HG02763 (cell line): Measurements from ENCODE around the gene DIPK1C.

Source experiments
- ATAC-seq: cut with Tn5 transposase; IDR thresholded peaks from one replicate; pipeline ENCODE4 v1.9.1; 2021; ENCODE audit warnings: mild to moderate bottlenecking, moderate library complexity; ENCODE audit not compliant: unreplicated experiment

DIPK1C gene

GRCh38 chr18:74486119-74486849 is 29.2 kb upstream of the DIPK1C start:
- no peak for ATAC-seq

DNA sequence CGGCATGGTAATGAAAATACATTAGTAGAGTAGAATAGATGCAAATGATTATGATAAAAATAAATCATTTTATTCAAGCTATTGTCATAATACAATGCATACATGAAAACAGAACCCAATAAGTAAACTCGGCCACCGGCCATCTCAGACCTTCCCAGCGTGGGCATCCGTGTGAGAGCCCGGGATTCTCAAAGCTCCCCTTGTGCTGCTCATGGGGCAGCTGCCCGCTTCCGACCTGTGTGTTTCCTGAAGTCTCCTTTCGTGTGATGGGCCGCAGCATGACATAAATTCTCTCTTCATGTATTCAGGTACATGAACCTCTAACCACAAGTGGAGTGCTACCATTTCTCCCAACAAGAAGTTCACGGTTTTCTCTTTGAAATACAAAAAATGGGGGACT is 25.6 kb upstream of the DIPK1C start:
- ATAC-seq = no peak

GRCh38 chr18:74480149-74480651 is 23.1 kb upstream of the DIPK1C start:
- ATAC-seq = no peak

GRCh38 chr18:74479486-74480148 is 22.5 kb upstream of the DIPK1C start:
- ATAC-seq = no peak

GRCh38 chr18:74478880-74479279 is 21.8 kb upstream of the DIPK1C start:
- no peak for ATAC-seq

DNA sequence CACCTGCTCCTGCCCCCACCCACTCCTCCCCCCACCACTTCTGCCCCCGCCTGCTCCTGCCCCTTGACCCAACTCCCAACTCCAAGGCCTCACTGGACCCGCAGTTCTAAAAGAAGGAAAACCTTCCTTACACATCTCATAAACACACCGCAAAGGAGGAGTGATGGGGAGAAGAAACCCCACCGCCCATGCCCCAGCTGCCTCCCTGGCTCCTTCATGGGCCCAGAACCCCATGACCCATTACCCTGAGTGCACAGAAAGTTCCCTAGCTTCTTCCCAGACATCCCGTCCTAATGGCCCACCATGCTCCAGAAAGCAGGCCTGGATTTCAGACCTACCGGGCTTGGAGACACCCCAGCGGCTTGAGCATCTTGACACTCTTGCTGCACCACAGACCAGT is 21.2 kb upstream of the DIPK1C start:
- no peak for ATAC-seq

- ATAC-seq = no peak
Measured at GRCh38 chr18:74477771-74478170, 20.7 kb upstream of the DIPK1C start.

DNA sequence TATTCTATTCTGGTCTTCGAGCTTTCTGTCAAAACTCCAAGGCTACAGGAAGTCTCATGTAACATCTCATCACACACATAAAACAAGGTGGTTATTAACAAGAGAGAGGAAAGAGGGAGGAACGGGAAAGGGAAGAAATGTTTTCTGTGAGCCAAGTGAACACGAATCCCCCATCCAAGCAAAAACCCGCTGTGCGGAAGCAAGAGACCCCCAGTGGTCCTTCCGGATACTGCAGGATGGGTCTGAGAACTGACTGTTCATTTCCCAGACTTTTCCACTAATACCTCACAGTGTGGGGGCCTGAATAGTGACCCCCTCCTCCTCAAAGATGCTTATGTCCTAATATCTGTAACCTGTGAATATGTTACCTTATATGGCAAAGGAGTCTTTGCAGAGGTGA is 19.0 kb upstream of the DIPK1C start:
- no peak for ATAC-seq

DNA sequence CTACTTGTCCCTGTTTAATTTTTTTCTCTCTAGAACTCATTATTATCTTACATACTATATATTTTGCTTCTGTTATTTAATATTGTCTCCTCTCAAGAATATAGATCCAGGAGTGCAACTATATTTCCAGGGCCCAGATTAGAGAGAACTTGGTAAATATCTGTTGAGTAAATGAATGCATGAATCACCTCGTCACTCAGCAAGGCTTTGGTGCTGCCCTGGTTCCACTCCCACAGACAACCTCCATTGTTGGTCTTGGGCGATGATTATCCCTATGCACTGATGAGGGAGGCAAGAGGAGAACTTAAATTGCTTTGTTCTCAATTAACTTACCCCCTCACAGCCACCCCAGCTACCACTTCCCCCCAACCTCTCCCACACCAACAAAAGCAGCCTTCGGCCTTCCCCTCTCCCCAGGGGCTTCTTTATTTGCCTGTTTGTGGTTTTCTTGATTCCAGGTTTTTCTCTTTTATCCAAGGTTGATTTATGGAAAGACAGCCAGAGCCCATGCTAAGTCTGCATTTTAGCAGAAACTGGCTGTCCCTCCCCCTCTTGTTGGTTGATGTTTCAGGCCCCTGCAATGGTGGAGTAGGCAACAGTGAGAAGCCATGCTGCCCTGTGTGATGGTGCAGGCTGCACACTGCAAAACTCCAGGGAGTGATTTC is 17.0 kb upstream of the DIPK1C start:
- ATAC-seq = no peak

DNA sequence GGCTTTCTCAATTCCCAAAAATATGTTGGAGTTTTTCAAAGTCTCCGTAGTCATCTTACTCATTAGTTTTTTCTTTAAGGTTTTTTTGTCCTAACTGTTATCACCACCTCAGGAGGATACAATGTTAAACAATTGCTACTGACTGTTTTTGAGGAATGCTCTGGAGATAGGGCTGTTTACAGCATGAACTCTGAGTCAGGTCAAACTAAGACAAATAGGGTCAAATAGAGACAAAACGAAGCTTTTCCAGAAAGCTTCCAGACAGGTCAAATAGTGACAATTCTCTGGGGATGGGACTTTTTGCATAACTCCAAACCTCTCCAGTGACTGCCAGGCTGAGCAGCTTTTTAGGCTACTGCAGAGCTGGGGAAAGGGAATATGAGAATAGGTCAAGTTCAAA is 15.2 kb upstream of the DIPK1C start:
- ATAC-seq = no peak

DNA sequence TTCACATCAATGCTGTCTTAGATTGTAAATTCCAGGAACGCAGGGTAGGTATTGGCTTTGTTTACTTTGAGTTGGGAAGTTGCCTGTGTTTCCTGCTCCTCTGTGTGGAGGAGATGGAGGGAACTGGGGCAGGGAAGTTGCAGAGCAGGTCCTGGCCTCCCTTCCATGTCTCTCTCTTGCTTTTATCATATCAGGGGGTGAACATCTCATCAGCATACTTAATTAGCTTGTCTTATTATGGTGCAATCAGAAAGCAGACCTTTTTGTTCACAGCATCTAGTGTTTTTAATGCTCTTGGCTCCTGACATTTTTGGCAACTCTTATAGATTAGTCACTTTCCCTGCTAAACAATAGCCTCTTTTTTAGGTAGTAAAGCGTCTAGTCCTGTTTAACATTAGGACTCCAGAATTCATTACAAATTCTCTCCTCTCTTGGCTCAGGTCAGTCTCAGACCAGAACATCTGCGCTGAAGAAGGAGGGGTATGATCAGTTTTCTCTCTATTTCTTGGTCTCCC is 11.5 kb upstream of the DIPK1C start:
- ATAC-seq = no peak

- no peak for ATAC-seq
Measured at GRCh38 chr18:74465775-74466174, 8.7 kb upstream of the DIPK1C start.

DNA sequence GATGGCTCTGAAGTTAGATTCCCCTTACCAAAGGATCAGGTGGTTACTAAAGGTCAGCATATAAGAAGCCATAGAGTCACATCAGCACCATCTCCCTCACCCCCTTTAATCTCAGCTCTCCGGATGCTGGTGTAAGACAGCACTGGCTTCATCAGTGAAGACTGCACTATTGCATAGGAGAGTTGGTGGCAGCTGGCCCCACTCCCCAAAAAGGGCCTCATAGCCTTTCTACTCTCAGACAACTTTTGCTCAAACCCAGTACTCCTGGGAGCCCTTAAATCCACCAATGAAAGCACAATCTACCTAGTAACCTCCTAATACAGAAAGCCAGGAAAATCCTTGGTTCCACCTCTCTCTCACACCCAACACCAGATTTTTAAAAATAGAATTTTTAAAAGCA is 6.9 kb upstream of the DIPK1C start:
- ATAC-seq = no peak

DNA sequence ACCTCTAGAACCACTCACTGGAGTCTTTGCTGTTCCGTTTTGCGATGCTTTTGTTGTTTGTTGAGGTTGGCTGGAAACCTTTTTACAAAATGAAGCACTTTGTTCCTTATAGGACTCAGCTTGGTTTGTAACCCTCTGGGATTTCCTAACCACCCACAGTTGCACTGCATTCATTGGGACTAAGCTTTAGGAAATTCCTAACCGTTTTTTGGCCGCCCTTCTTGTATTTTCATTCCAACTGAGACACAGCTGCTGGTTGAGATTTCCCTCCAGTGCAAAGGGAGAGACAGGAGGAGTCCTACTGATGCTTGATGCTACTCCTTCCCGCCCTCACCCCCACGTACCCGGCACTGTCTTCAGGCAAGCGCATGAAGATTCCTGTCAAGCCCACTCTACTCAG is 6.1 kb upstream of the DIPK1C start:
- ATAC-seq = no peak

DNA sequence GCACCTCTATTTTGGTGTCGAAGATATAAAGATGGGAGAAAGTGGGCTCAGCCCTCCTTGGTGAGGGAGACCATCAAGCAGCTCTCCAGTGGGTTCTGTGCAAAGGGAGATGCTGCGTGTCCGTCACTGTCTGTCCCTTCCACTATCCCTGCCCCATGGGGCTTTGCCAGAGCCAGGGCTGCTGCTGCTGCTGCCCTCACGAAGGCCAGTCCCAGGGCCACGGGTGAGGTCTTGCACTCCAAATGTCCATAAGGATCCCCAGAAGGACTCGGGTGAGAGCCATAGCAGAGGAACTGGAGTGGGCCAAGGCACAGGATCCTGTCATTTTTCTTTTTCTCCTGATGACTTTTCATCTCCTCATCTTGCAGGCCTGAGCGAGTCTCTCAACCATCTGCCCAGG is 3.7 kb upstream of the DIPK1C start:
- no peak for ATAC-seq

DNA sequence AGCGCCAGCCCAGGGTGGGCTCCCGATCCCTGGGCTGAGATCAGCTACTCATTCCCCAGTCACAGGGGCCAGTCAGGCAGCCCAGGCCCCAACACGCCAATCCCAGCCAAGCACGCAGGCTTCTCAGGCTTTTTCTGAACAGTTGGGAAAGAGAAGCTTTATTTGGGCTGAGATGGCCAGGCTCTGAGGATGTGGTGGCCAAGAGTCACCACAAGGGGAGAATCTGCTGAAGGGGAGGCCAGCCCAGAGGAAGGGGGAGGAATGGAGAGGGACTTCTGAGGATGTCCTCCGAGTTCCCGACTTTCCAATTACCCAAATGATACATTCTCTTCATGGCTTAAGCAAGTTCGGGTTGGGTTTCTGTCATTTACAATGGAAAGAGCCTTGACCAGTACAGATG is 2.8 kb upstream of the DIPK1C start:
- ATAC-seq = no peak

GRCh38 chr18:74457725-74458421 is 765 bp upstream of the DIPK1C start:
- no peak for ATAC-seq

GRCh38 chr18:74456349-74457042 is 612 bp downstream of the DIPK1C start:
- no peak for ATAC-seq

GRCh38 chr18:74456017-74456348 is 1.1 kb downstream of the DIPK1C start:
- ATAC-seq = no peak

- no peak for ATAC-seq
Measured at GRCh38 chr18:74455386-74455785, 1.7 kb downstream of the DIPK1C start.

DNA sequence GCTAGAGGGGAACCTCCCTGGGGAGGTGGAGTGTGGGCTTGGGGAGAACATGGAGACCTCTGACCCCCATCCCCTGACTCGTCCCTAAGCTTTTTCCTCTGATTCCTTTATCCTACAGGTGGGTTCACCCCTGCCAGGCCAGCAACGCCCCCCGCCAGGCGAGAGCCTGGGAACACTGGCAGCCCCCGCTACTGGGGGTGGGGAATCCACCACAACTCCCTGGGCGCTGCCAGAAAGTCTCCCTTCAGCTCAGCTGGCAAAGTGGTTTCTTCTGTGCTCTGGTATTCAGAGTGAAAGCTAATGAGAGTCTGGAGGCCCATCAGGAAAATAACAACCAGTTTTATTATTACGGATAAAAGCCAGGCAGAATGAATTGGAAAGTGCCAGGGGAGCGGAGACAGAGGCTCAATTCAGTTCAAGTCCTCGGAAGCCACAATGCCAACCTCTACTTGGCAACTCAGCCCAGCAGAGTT is 2.8 kb downstream of the DIPK1C start:
- no peak for ATAC-seq
